Neural progenitor cell (in vitro differentiated cells): ENCODE measurements around the gene ATP8B3.

ENCODE experiments used
- CTCF ChIP-seq: fragments of 200-600 bp; sonication (generic); IDR thresholded peaks from 2 replicates; pipeline ENCODE4 v1.5.1; 2017; ENCODE audit warnings: antibody characterized with exemption, mild to moderate bottlenecking
- EZH2 ChIP-seq: fragments of 200-600 bp; sonication (generic); IDR thresholded peaks from 2 replicates; pipeline ENCODE4 v1.6.1; 2017; ENCODE audit warnings: antibody characterized with exemption, mild to moderate bottlenecking, moderate library complexity

DNA sequence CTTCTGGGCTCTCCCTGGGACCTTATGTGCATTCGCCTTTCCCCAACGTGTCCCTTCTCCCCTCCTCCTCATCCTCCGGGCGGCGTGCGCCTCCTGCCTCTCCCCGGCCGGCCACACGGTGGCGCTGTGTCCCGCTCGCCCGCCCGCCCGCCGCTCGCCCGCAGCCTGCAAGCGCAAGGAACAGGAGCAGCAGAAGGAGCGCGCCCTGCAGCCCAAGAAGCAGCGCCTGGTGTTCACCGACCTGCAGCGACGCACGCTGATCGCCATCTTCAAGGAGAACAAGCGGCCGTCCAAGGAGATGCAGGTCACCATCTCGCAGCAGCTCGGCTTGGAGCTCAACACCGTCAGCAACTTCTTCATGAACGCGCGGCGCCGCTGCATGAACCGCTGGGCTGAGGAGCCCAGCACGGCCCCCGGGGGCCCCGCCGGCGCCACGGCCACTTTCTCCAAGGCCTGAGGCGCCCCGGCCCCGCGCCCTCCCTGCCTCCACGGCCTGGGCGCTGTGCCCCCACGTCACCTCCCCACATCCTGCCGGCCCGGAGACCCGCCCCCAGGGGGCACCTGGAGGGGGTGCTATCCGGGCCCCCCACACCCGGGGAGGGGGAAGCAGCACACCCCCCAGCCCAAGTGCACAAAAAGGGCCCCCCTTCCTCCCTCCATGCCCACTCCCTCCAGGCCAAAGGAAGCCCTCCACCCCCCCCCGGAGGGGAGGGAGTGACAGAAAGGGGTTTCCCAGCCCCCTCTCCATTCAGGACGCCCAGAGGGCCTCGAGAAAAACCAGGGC lies 36.9 kb downstream of the ATP8B3 start:
- TF ChIP-seq CTCF, result peak; percentile 53
- TF ChIP-seq EZH2, result no peak
